IMR-90 (cell line): ENCODE results near the gene IFTAP. TPM values are rescaled to one million over a fixed set of nuclear protein-coding genes. Genes with fewer than 3 reads are reported as not detected.

Source experiments
- ATAC-seq: fragments of 200-7000 bp; cut with Tn5 transposase; 2 replicates; pipeline ENCODE4 v1.9.1; 2020; ENCODE audit warnings: low read depth, mild to moderate bottlenecking, moderate library complexity
- BruUV-seq: library from RNA; stranded (reverse); fragments of 400-500 nt; replicated peaks from 2 replicates; lab custom pipeline; 2021; lab: Mats Ljungman, UMichigan
- CTCF ChIA-PET: fragments of 300-600 bp; formaldehyde crosslinking; extraction: SDS; loops from one replicate; lab custom pipeline; 2021; ENCODE audit warnings: antibody characterized with exemption; lab: Yijun Ruan, JAX
- POLR2A ChIA-PET: fragments of 300-600 bp; sonication (Branson Sonifier 250); formaldehyde crosslinking; loops from one replicate; lab custom pipeline; 2022; ENCODE audit warnings: antibody characterized with exemption; ENCODE audit not compliant: unreplicated experiment; lab: Charles Lee
- DNase-seq: peaks from one replicate; pipeline ENCODE4 v3.0.0; 2013
- H2AFZ ChIP-seq: replicated peaks from 2 replicates; pipeline ENCODE3; 2013; ENCODE audit warnings: low read length, mild to moderate bottlenecking; ENCODE audit not compliant: poor library complexity
- H2AK5ac ChIP-seq: 2 replicates; pipeline ENCODE4 v1.6.1; 2013; ENCODE audit warnings: low read depth, low read length, inconsistent platforms
- H2AK9ac ChIP-seq: replicated peaks from 2 replicates; pipeline ENCODE3; 2013; ENCODE audit warnings: mild to moderate bottlenecking, low read depth, low read length, moderate library complexity; ENCODE audit not compliant: poor library complexity
- H2BK120ac ChIP-seq: 2 replicates; pipeline ENCODE4 v1.6.1; 2013; ENCODE audit warnings: low read depth, low read length, inconsistent platforms
- H2BK15ac ChIP-seq: 3 replicates; pipeline ENCODE4 v1.6.1; 2013; ENCODE audit warnings: low read depth, low read length, inconsistent platforms
- H2BK20ac ChIP-seq: 2 replicates; pipeline ENCODE4 v1.6.1; 2013; ENCODE audit warnings: low read depth, mild to moderate bottlenecking, inconsistent platforms, low read length, moderate library complexity
- H2BK5ac ChIP-seq: 2 replicates; pipeline ENCODE4 v1.6.1; 2013; ENCODE audit warnings: mild to moderate bottlenecking, low read depth, low read length, inconsistent platforms; ENCODE audit not compliant: poor library complexity, severe bottlenecking
- H3K14ac ChIP-seq: replicated peaks from 2 replicates; pipeline ENCODE4 v1.6.1; 2013; ENCODE audit warnings: low read depth, low read length, inconsistent platforms
- H3K18ac ChIP-seq: 2 replicates; pipeline ENCODE4 v1.6.1; 2013; ENCODE audit warnings: low read depth, low read length, control low read depth
- H3K23ac ChIP-seq: 2 replicates; pipeline ENCODE4 v1.6.1; 2013; ENCODE audit warnings: low read depth, low read length, inconsistent platforms
- H3K27ac ChIP-seq: 2 replicates; pipeline ENCODE4 v1.5.1; 2013; ENCODE audit warnings: mild to moderate bottlenecking, control low read depth, low read length; ENCODE audit not compliant: insufficient read depth
- H3K27me3 ChIP-seq: 2 replicates; pipeline ENCODE4 v1.6.1; 2013; ENCODE audit warnings: low read length; ENCODE audit not compliant: control insufficient read depth, insufficient read depth
- H3K36me3 ChIP-seq: 2 replicates; pipeline ENCODE4 v1.6.1; 2013; ENCODE audit warnings: low read length, mixed read lengths; ENCODE audit not compliant: control insufficient read depth, insufficient read depth
- H3K4ac ChIP-seq: 2 replicates; pipeline ENCODE4 v1.6.1; 2013; ENCODE audit warnings: low read depth, low read length, inconsistent platforms
- H3K4me1 ChIP-seq: 2 replicates; pipeline ENCODE4 v1.6.1; 2013; ENCODE audit warnings: low read length, mixed read lengths; ENCODE audit not compliant: control insufficient read depth, insufficient read depth
- H3K4me2 ChIP-seq: 2 replicates; pipeline ENCODE4 v1.6.1; 2013; ENCODE audit warnings: low read depth, mild to moderate bottlenecking, control low read depth, low read length, moderate library complexity
- H3K4me3 ChIP-seq: 2 replicates; pipeline ENCODE4 v1.5.1; 2013; ENCODE audit warnings: low read depth, mild to moderate bottlenecking, control low read depth, low read length, moderate library complexity; ENCODE audit not compliant: insufficient read depth
- H3K56ac ChIP-seq: 2 replicates; pipeline ENCODE4 v1.6.1; 2013; ENCODE audit warnings: low read length, inconsistent platforms; ENCODE audit not compliant: insufficient read depth; ENCODE audit errors: extremely low read depth
- H3K79me1 ChIP-seq, 2 experiments: 2 replicates each; pipeline ENCODE4 v1.6.1; 2013; ENCODE audit warnings: low read length in 2 of 2, inconsistent platforms in 1 of 2, low read depth in 1 of 2
- H3K9ac ChIP-seq: 2 replicates; pipeline ENCODE4 v1.6.1; 2013; ENCODE audit warnings: low read depth, low read length, control low read depth
- H3K9me1 ChIP-seq: 2 replicates; pipeline ENCODE4 v1.6.1; 2013; ENCODE audit warnings: low read length, inconsistent platforms; ENCODE audit not compliant: insufficient read depth
- H3K9me3 ChIP-seq: 2 replicates; pipeline ENCODE4 v1.6.1; 2013; ENCODE audit warnings: low read length; ENCODE audit not compliant: control insufficient read depth, insufficient read depth
- H4K20me1 ChIP-seq: 2 replicates; pipeline ENCODE4 v1.6.1; 2013; ENCODE audit warnings: low read length, inconsistent platforms; ENCODE audit not compliant: insufficient read depth
- H4K5ac ChIP-seq: 2 replicates; pipeline ENCODE4 v1.6.1; 2013; ENCODE audit warnings: mild to moderate bottlenecking, low read depth, low read length, control low read depth
- H4K8ac ChIP-seq, 2 experiments: 2 replicates each; pipeline ENCODE4 v1.6.1; 2013; ENCODE audit warnings: low read depth in 2 of 2, low read length in 2 of 2, control low read depth in 1 of 2, inconsistent platforms in 1 of 2
- H4K91ac ChIP-seq: 2 replicates; pipeline ENCODE4 v1.6.1; 2013; ENCODE audit warnings: low read depth, low read length, inconsistent platforms; ENCODE audit not compliant: insufficient read depth
- BHLHE40 ChIP-seq: fragments of 150-350 bp; IDR thresholded peaks from 2 replicates; pipeline ENCODE4 v1.6.1; 2016; ENCODE audit warnings: mild to moderate bottlenecking, low read depth, low read length
- CEBPB ChIP-seq: IDR thresholded peaks from 2 replicates; pipeline ENCODE4 v1.6.1; 2012; ENCODE audit warnings: low read depth, low read length, improper control_type of control experiment
- CHD1 ChIP-seq: IDR thresholded peaks from 2 replicates; pipeline ENCODE4 v1.6.1; 2012; ENCODE audit warnings: low read depth, low read length, improper control_type of control experiment
- CTCF ChIP-seq: conservative IDR thresholded peaks from 2 replicates; pipeline ENCODE4 v1.5.1; 2012; ENCODE audit warnings: mild to moderate bottlenecking, low read depth, low read length, improper control_type of control experiment
- FOS ChIP-seq: fragments of 150-350 bp; IDR thresholded peaks from 2 replicates; pipeline ENCODE4 v1.6.1; 2016; ENCODE audit warnings: low read depth, low read length
- MAFK ChIP-seq: IDR thresholded peaks from 2 replicates; pipeline ENCODE4 v1.6.1; 2012; ENCODE audit warnings: low read depth, low read length, improper control_type of control experiment
- MAZ ChIP-seq: IDR thresholded peaks from 2 replicates; pipeline ENCODE4 v1.6.1; 2012; ENCODE audit warnings: low read depth, mild to moderate bottlenecking, low read length, improper control_type of control experiment, moderate library complexity, borderline replicate concordance
- MXI1 ChIP-seq: IDR thresholded peaks from 2 replicates; pipeline ENCODE4 v1.6.1; 2012; ENCODE audit warnings: low read depth, mild to moderate bottlenecking, low read length, moderate library complexity, borderline replicate concordance
- NFE2L2 ChIP-seq: fragments of 150-350 bp; IDR thresholded peaks from 2 replicates; pipeline ENCODE4 v1.6.1; 2016; ENCODE audit warnings: low read depth, mild to moderate bottlenecking, low read length
- POLR2A ChIP-seq: IDR thresholded peaks from 2 replicates; pipeline ENCODE4 v1.6.1; 2012; ENCODE audit warnings: mild to moderate bottlenecking, low read depth, low read length
- RAD21 ChIP-seq: IDR thresholded peaks from 2 replicates; pipeline ENCODE4 v1.6.1; 2012; ENCODE audit warnings: low read length, improper control_type of control experiment
- RCOR1 ChIP-seq: IDR thresholded peaks from 2 replicates; pipeline ENCODE4 v1.6.1; 2012; ENCODE audit warnings: mild to moderate bottlenecking, low read length, improper control_type of control experiment; ENCODE audit not compliant: insufficient replicate concordance
- SMC3 ChIP-seq: fragments of 150-350 bp; IDR thresholded peaks from 2 replicates; pipeline ENCODE4 v1.6.1; 2016; ENCODE audit warnings: low read depth, mild to moderate bottlenecking, antibody characterized with exemption, low read length, moderate library complexity
- USF2 ChIP-seq: fragments of 150-350 bp; IDR thresholded peaks from 2 replicates; pipeline ENCODE4 v1.6.1; 2017; ENCODE audit warnings: mild to moderate bottlenecking, antibody characterized with exemption, low read length, low read depth
- WGBS, 2 experiments: methylation state at CpG; one replicate each; pipeline versions ENCODE4 v1.1.5 to v1.1.7; 2013; ENCODE audit warnings: missing lambda C conversion rate in 2 of 2; ENCODE audit not compliant: insufficient read length in 1 of 2; ENCODE audit errors: extremely low coverage in 2 of 2; 5-methylcytosine and 5-hydroxymethylcytosine counted together
- dilution Hi-C: fragments of 300-500 bp; cut with HindIII; formaldehyde crosslinking; loops from one replicate; pipeline ENCODE4 v1.14.3; 2018; ENCODE audit warnings: low sequenced_read_pairs; ENCODE audit not compliant: unreplicated experiment
- in situ Hi-C: fragments of 300-500 bp; cut with MboI; formaldehyde crosslinking; loops from 3 replicates; pipeline ENCODE4 v1.14.3; 2019; ENCODE audit warnings: low sequenced_read_pairs, inconsistent platforms, mixed read lengths
- intact Hi-C: fragments of 100-400 bp; cut with micrococcal nuclease; formaldehyde crosslinking; loops from 2 replicates; pipeline ENCODE4 v1.10.0; 2022
- polyA plus RNA-seq, 3 experiments: library from polyadenylated mRNA; depleted of rRNA; stranded (reverse); fragments of >200 nt; gene quantifications; 2 replicates each; pipeline ENCODE4 v1.2.3, GENCODE V29; 2012; ENCODE audit warnings: low replicate concordance in 1 of 3
- total RNA-seq: library from RNA; depleted of rRNA; stranded (reverse); fragments of >200 nt; gene quantifications from 2 replicates; pipeline ENCODE4 v1.2.3, GENCODE V29; 2012

IFTAP gene
- total and polyA plus RNA-seq, 2 of the 4 experiments (the other 2 are of a cell fraction), result 15.8 to 28.5 TPM

GRCh38 chr11:36566407-36567053 is 27.8 kb upstream of the IFTAP start:
- Histone ChIP-seq H3K9me1 (no peaks in the 10 kb centered on the region), H4K20me1 (no peaks in the 10 kb centered on the region), H2AK9ac (no peak overlapping the region), H3K56ac (no peak overlapping the region), H3K27me3 (peaks cover 26% of the 10 kb centered on the region), H3K9me3 (no peaks in the 10 kb centered on the region), H4K91ac (no peak overlapping the region), H3K79me1 (no peaks in the 10 kb centered on the region), H4K8ac (no peak overlapping the region), H2BK20ac (no peak overlapping the region), H2BK5ac (no peak overlapping the region), H4K5ac (no peak overlapping the region), H2BK120ac (no peak overlapping the region), H2BK15ac (no peak overlapping the region), H3K9ac (no peak overlapping the region), H2AFZ (no peak overlapping the region), H3K4me1 (no peaks in the 10 kb centered on the region), H3K4ac (no peak overlapping the region), H3K36me3 (no peaks in the 10 kb centered on the region), H3K14ac (no peak overlapping the region), H3K4me2 (no peak overlapping the region), H3K18ac (no peak overlapping the region), H3K4me3 (no peak overlapping the region), H3K27ac (no peak overlapping the region), H3K23ac (no peak overlapping the region), H2AK5ac (no peak overlapping the region)
- in situ Hi-C loops, result no loop called here
- WGBS, 2 experiments, result no CpG with 5 or more reads among the region's 4 CpGs
- POLR2A ChIA-PET, result no interaction called here
- TF ChIP-seq CTCF, result no peak
- TF ChIP-seq CEBPB, result no peak
- TF ChIP-seq BHLHE40, result no peak
- TF ChIP-seq POLR2A, result no peak
- TF ChIP-seq MAZ, result no peak
- no peak for TF ChIP-seq MAFK
- TF ChIP-seq RCOR1, result no peak
- no peak for TF ChIP-seq USF2
- no peak for TF ChIP-seq MXI1
- no peak for TF ChIP-seq CHD1
- TF ChIP-seq NFE2L2, result no peak
- TF ChIP-seq FOS, result no peak
- TF ChIP-seq RAD21, result no peak
- no peak for TF ChIP-seq SMC3
- CTCF ChIA-PET, result interaction anchor here (6.0 kb wide), 1 partner anchor 180 kb away, joined by 44 read pairs; no protein-coding TSS in a partner anchor
- dilution Hi-C loops, result no loop called here
- no TSS peak for BruUV-seq
- no peak for DNase-seq
- ATAC-seq, result no peak
- intact Hi-C loops, result no loop called here
